ENCODE measurements around the gene TCF4.

The TCF4 gene

DNA sequence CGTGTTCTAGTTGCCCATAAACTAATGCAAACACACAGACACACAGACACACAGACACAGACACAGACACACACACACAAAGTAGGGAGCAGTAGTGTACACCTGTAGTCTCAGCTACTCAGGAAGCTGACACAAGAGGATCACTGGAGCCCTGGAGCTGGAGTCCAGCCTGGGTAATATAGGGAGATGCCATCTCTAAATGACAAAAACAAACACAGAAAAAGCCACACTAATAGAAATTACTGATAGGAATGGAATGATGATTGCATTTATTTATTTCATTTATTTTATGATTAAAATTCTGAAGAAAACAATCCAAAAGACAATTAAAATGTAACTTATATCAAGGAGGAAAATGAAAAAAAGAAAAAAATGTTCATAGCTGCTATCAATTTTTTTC is 30.8 kb downstream of the TCF4 start:
- TF ChIP-seq CTCF (conservative IDR thresholded peaks at IDR 0.05; ENCODE audit: low read length): no peak
- H3K4me3 ChIP-seq (ENCODE audit: low read length): no peak overlapping the region
- no peak for DNase-seq (ENCODE audit: low read depth)

DNA sequence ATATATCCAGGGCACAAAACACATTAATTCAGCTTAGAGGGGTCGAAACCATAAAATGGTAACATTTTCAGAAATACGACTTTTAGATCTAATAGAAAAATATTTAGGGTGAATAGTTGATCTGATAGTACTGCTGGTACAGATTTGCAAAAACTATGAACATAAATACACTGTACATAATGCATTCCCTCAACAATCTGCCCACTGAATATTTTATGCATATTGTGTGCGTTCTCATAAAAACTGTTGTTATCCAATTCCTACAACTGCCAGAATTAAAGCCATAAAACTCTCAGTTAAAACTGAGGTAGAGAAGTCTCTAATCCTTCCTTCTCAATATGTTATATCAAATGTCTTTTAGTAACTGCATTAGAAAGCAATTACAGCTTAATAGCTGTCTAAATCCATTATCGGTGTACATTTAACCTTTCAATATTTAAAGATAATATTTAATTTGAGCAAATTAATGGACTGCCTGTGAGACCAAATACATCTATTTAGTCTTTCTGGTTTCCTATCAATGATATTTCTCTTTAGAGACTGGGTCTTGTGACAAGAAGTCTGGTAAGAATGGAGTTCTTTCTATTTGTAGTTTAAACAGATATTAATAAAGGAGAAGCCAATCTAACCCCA is 32.5 kb downstream of the TCF4 start:
- no peak for DNase-seq (ENCODE audit: low read depth)
- H3K4me3 ChIP-seq (ENCODE audit: low read length): no peak overlapping the region
- TF ChIP-seq CTCF (conservative IDR thresholded peaks at IDR 0.05; ENCODE audit: low read length): no peak

- no peak for DNase-seq (ENCODE audit: low read depth)
- H3K4me3 ChIP-seq (ENCODE audit: low read length): no peak overlapping the region
- TF ChIP-seq CTCF (conservative IDR thresholded peaks at IDR 0.05; ENCODE audit: low read length): no peak
Measured at GRCh38 chr18:55552526-55553189, 35.3 kb downstream of the TCF4 start.

DNA sequence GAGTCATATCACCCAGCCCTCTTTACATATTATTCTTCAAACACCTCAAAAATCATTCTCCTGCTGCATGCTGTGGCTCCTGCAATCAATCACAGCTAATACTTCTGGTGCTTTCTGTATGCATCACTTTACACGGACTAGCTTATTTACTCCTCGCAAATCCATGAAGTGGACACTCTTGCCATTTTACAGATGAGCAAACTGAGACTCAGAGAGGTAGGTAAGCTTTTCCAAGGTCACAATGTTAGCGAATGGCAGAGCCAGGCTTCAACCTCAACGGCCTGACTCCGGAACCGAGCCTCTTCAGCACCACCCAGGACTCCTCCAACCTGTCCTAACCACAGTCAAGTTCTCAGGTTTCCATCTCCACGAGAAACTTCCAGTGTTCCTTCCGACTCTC is 36.8 kb downstream of the TCF4 start:
- TF ChIP-seq CTCF (conservative IDR thresholded peaks at IDR 0.05; ENCODE audit: low read length): no peak
- DNase-seq (ENCODE audit: low read depth): no peak
- no peak overlapping the region for H3K4me3 ChIP-seq (ENCODE audit: low read length)

DNA sequence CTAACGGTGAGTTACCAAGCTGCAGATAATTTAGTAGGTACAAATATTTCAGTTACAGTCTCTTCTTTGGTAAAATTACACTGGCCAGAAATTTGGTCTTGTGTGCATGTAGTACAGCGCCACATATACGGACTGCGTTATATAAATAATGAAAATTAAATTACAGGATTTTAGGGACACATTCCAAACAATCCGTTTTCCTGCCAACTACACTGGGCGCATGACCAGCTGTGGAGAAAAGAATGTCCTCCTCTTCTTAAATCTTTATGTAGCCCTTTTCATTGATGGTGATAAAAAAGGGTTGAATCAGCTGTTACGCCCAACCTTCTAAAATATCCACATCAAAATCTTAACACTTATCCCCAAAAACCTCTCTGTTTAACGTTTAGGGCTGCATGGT is 37.5 kb downstream of the TCF4 start:
- no peak overlapping the region for H3K4me3 ChIP-seq (ENCODE audit: low read length)
- no peak for TF ChIP-seq CTCF (conservative IDR thresholded peaks at IDR 0.05; ENCODE audit: low read length)
- no peak for DNase-seq (ENCODE audit: low read depth)

DNA sequence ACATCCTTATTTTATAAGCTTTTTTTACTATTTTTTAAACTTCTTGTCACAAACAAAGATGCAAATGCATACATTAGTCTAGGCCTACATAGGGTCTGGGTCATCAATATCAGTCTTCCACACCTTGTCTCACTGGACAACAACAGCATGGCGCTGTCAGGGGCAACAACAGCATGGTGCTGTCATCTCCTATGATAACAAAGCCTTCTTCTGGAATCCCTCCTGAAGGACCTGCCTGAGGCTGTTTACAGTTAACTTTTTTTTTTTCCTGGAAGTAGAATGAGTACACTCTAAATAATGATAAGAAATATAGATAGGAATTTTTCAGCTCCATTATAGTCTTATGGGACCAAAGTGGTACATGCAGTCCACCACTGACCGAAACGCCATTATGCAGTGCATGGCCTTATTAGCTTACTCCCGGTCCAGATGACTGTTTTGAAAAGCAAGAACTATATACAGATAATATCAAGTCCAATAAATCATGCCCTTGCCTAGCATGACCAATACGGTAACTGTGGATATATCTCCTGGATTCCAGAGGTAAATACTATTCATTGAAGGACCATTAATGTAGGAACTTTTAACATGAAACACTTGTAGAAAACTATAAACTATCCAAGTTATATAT is 38.4 kb downstream of the TCF4 start:
- no peak for DNase-seq (ENCODE audit: low read depth)
- no peak overlapping the region for H3K4me3 ChIP-seq (ENCODE audit: low read length)
- TF ChIP-seq CTCF (conservative IDR thresholded peaks at IDR 0.05; ENCODE audit: low read length): no peak

GRCh38 chr18:55547705-55548056 is 40.3 kb downstream of the TCF4 start:
- H3K4me3 ChIP-seq (ENCODE audit: low read length): no peak overlapping the region
- TF ChIP-seq CTCF (conservative IDR thresholded peaks at IDR 0.05; ENCODE audit: low read length): no peak
- DNase-seq (ENCODE audit: low read depth): no peak

Measured in AG10803 (cell line).